Psoas muscle (tissue), 8 donors: ENCODE data around the gene PLG. TPM values are rescaled to one million over a fixed set of nuclear protein-coding genes. Genes with fewer than 3 reads are reported as not detected.
"Not testable (repeated sequence)": the region's sequence is repeated elsewhere in the genome, so short reads cannot be mapped to it uniquely, and the experiment has no call there.

Source experiments
- ATAC-seq, 4 donors: fragments of 200-7000 bp; cut with Tn5 transposase; one replicate each; pipeline ENCODE4 v1.9.1; 2020; ENCODE audit warnings: moderate library complexity in 3 of 4, mild to moderate bottlenecking in 2 of 4
- DNase-seq, 2 donors: peaks; one replicate each; pipeline ENCODE4 v3.0.0-alpha.2; 2020
- H3K27ac ChIP-seq: fragments of 200-600 bp; one replicate; pipeline ENCODE4 v1.8.0; 2022
- H3K27me3 ChIP-seq, 3 donors: fragments of 200-600 bp in 1 of 3; one replicate each; pipeline versions ENCODE4 v1.6.1 to v1.8.0; 2013 to 2022; ENCODE audit warnings: low read length in 2 of 3, mild to moderate bottlenecking in 2 of 3, moderate library complexity in 1 of 3; ENCODE audit not compliant: insufficient read depth in 3 of 3
- H3K36me3 ChIP-seq, 2 donors: fragments of 200-600 bp in 1 of 2; one replicate each; pipeline versions ENCODE4 v1.6.1 to v1.8.0; 2013 to 2022; ENCODE audit warnings: low read depth in 1 of 2, mild to moderate bottlenecking in 1 of 2, moderate library complexity in 1 of 2; ENCODE audit not compliant: insufficient read depth in 1 of 2
- H3K4me1 ChIP-seq: fragments of 200-600 bp; one replicate; pipeline ENCODE4 v1.8.0; 2022
- H3K4me3 ChIP-seq: fragments of 200-600 bp; one replicate; pipeline ENCODE4 v1.8.0; 2022; ENCODE audit warnings: mild to moderate bottlenecking
- H3K9me3 ChIP-seq: fragments of 200-600 bp; one replicate; pipeline ENCODE4 v1.8.0; 2022
- WGBS, 3 donors: extraction: QIAGEN DNeasy Blood & Tissue Kit; methylation state at CpG; one replicate each; pipeline versions ENCODE4 v1.1.6 to v1.1.7; 2013; 5-methylcytosine and 5-hydroxymethylcytosine counted together
- intact Hi-C, 2 donors: fragments of 100-400 bp; cut with DNase I; formaldehyde crosslinking; loops; one replicate each; pipeline versions ENCODE4 v1.11.0 to v1.14.2; 2022
- polyA plus RNA-seq, 3 donors: library from polyadenylated mRNA; stranded (reverse); fragments of 200-250 nt; gene quantifications; one replicate each; pipeline ENCODE4 v1.2.3, GENCODE V29; 2013
- total RNA-seq, 4 donors: library from RNA; stranded (reverse); fragmentation: NEBNext Ultra II Directional in 2 of 4; extraction: Animal tissue kit (Norgen Biotek cat#: 25700) in 2 of 4; gene quantifications; one replicate each; pipeline versions ENCODE4 v1.2.1 to v1.2.4, GENCODE V29; 2021 to 2023
- TF ChIP-seq, protein P1 (sequence below): fragments of 200-600 bp; IDR thresholded peaks from one replicate; pipeline ENCODE4 v1.8.0; 2022; ENCODE audit warnings: antibody characterized with exemption
- donor health status: healthy with polysubstance abuse.
- donor health status: DM: no; HTN: no; CAD: no; lungs with moderate emphysema.
- donor health status: Bipolar disorder and iron deficiency.
- donor health status: healthy.
- donor health status: DM: yes; HTN: yes; CAD: no.
- donor health status: DM: no; HTN: no; CAD: no.
- donor health status: DM: no; HTN: no; CAD: no.
- donor health status: DM: yes; HTN: yes; CAD: no.

The PLG gene
- total and polyA plus RNA-seq, 7 donors: 0.20 to 0.64 TPM; not detected in 5

DNA sequence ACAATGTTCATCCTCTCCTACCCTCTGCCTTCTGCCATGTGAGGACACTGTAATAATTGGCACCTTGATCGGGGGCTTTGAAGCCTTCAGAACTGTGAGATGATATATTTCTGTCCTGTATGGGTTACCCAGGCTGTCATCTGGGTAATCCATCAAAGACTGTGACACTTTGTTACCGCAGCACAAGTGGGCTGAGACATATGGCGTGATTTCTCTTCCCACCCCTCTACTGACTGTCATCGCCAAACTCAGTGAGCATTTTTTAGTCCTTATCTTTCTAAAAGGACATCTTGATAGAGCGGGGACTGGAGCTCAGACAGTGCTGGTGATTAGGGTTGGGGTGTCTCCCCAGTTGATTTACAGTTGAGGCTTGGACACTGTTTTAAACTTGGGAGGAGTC is 10.4 kb upstream of the PLG start:
- intact Hi-C loops: no loop called here
- 88 to 93% (median 91%) methylated on average over 5 of the region's 5 CpGs for WGBS, 3 donors
- no peak overlapping the region for H3K4me3 ChIP-seq
- ATAC-seq (no peak), DNase-seq (no peak)
- TF ChIP-seq, protein P1, sequence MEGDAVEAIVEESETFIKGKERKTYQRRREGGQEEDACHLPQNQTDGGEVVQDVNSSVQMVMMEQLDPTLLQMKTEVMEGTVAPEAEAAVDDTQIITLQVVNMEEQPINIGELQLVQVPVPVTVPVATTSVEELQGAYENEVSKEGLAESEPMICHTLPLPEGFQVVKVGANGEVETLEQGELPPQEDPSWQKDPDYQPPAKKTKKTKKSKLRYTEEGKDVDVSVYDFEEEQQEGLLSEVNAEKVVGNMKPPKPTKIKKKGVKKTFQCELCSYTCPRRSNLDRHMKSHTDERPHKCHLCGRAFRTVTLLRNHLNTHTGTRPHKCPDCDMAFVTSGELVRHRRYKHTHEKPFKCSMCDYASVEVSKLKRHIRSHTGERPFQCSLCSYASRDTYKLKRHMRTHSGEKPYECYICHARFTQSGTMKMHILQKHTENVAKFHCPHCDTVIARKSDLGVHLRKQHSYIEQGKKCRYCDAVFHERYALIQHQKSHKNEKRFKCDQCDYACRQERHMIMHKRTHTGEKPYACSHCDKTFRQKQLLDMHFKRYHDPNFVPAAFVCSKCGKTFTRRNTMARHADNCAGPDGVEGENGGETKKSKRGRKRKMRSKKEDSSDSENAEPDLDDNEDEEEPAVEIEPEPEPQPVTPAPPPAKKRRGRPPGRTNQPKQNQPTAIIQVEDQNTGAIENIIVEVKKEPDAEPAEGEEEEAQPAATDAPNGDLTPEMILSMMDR: no peak
- no peak overlapping the region for H3K27ac ChIP-seq
- peaks cover 0 to 5% (median 0%) of the 10 kb centered on the region in 3 donors for H3K27me3 ChIP-seq
- no peaks in the 10 kb centered on the region for H3K36me3 ChIP-seq
- H3K9me3 ChIP-seq: no peaks in the 10 kb centered on the region
- no peaks in the 10 kb centered on the region for H3K4me1 ChIP-seq

DNA sequence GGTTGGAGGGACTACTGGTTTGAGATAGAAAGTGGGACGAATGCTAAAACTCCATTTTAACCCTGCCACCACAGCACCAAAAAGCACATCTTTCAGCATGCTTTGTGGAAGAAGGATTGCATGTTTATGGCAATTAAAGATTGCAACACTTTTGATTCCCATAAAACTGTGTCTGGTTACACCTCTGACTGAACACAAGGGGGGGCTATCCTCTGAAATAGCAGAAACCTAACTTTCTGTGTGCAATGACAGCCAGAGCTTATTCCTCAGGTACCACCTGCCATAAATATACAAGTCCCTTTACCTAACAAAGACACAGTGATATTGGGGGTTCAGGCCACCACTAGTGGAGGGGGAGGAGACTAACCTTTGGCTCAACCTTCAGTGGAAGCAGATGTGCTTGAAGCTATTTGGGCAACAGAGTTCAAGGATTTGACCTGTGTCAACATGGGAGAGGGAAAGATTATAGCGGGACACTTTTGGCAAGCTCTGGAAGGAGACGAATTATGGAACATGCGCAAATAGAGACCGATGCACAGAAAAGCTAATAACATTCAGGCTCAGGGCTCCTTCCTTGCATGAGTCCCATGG is 9.6 kb upstream of the PLG start:
- Histone ChIP-seq H3K4me1 (no peaks in the 10 kb centered on the region), H3K4me3 (no peak overlapping the region), H3K27ac (no peak overlapping the region), H3K27me3 (peaks cover 0 to 5% (median 0%) of the 10 kb centered on the region in 3 donors), H3K36me3 (no peaks in the 10 kb centered on the region), H3K9me3 (no peaks in the 10 kb centered on the region)
- intact Hi-C loops: no loop called here
- 83 to 88% (median 85%) methylated on average over 5 of the region's 5 CpGs for WGBS, 3 donors
- ATAC-seq: no peak
- TF ChIP-seq, protein P1: no peak
- DNase-seq: no peak

DNA sequence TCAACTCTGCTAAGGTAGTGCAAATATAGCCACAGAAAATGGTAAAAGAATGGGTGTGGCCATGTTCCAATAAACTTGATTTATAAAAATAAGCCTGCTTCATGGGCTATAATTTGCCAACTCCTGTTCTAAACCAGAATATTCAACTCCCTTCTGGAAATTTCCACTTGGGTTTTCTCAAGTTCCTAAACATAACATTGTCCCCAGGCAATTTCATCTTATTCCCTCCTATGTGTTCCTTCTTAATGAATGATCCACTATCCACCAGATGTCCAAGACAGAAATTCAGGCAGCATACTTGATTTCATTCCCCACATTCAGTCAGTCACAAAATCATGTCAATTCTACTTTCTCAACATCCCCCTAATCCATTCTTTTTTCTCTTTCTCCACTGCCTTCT is 7.0 kb upstream of the PLG start:
- H3K27ac ChIP-seq, DNase-seq, H3K9me3 ChIP-seq, H3K36me3 ChIP-seq, H3K27me3 ChIP-seq, ATAC-seq, H3K4me3 ChIP-seq, intact Hi-C loops, H3K4me1 ChIP-seq: not testable (repeated sequence)

DNA sequence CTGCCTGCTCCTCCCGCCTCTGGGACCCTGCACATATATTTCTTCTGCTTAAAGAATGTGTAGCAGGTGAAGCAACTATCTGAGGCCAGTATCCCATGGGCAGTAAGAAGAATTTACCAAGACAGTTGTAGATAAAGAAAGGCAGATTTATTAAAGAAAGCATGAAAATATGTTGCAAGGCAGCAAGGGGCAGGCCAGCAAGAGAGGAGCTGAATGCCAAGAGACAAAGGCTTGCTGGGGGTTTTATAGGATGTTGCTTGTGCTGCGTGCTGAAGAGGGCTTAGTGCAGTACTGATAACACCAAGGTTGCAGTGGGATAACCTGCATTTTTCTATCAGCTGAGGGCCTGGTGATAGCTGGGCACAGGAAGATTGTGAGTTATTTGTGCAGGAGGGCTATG is 6.4 kb upstream of the PLG start:
- WGBS, 3 donors: 68 to 79% (median 70%) methylated on average over 2 of the region's 2 CpGs
- ATAC-seq, H3K27ac ChIP-seq, H3K4me1 ChIP-seq, intact Hi-C loops, H3K36me3 ChIP-seq, DNase-seq, H3K4me3 ChIP-seq, H3K27me3 ChIP-seq, H3K9me3 ChIP-seq: not testable (repeated sequence)

DNA sequence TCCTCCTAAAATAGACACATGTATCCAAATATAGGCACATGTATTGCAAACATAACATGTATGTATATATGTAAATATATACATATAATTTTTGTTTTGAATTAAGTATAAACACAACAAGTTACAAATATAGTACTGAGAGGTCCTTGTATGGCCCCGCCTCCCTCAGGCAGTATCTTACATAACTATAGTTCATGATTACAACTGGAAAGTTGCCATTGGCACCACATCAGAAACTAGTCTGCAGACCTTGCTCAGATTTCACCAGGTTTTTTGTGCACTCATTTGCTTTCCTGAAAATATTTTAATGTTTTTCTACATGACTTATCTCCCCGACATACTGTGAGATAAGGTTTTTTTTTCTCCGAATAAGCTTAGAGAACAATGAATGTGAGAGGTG is 5.2 kb upstream of the PLG start:
- H3K27me3 ChIP-seq, DNase-seq, ATAC-seq, H3K36me3 ChIP-seq, H3K9me3 ChIP-seq, H3K27ac ChIP-seq, intact Hi-C loops, H3K4me3 ChIP-seq, H3K4me1 ChIP-seq: not testable (repeated sequence)
- 72 to 79% (median 78%) methylated on average over 3 of the region's 3 CpGs for WGBS, 3 donors

DNA sequence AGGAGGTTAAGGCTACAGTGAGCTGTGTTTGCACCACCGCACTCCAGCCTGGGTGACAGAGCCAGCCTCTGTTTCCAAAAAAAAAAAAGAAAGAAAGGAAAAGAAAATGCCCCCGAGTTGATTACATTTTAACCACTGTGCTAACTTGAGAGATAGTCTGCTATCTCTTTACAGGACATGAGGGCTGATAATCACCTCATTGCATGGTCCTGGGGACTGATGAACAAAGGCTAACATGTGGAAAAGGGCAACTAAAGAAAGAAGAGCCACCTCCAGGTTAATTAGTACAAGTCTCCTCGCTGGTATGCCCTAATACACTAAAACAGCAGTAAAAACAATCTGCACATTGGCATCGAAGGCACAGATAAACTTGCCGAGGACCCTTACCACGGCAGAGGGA is 4.2 kb upstream of the PLG start:
- WGBS, 3 donors: 79 to 84% (median 81%) methylated on average over 6 of the region's 6 CpGs
- no peaks in the 10 kb centered on the region for H3K9me3 ChIP-seq
- TF ChIP-seq, protein P1: no peak
- ATAC-seq (no peak), DNase-seq (no peak)
- intact Hi-C loops: no loop called here
- no peaks in the 10 kb centered on the region for H3K27me3 ChIP-seq
- no peaks in the 10 kb centered on the region for H3K36me3 ChIP-seq
- H3K27ac ChIP-seq: no peak overlapping the region
- H3K4me1 ChIP-seq: no peaks in the 10 kb centered on the region
- no peak overlapping the region for H3K4me3 ChIP-seq

DNA sequence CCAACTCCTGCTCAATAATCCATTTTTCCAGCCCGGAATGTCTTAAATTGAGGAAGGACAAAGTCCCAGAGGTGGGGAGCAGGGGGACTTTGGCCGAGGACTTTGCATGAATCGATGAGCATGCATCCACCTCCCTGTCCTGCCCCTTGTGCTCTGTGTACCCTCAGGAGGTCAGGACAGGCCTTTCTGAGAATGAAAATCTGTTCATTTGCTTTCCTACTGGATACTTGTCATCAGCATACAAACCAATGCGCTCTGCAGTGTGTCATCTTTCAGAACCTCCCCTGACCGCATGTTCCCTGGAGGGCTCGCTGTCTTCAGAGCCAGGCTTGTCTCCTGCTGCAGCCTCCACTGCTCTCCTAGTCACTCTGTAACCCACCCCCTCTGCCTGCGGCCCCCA is 2.6 kb downstream of the PLG start:
- ATAC-seq, H3K9me3 ChIP-seq, DNase-seq, H3K27ac ChIP-seq, H3K36me3 ChIP-seq, H3K27me3 ChIP-seq, intact Hi-C loops, H3K4me3 ChIP-seq, H3K4me1 ChIP-seq: not testable (repeated sequence)
- WGBS, 3 donors: 61 to 87% (median 66%) methylated on average over 7 of the region's 7 CpGs

DNA sequence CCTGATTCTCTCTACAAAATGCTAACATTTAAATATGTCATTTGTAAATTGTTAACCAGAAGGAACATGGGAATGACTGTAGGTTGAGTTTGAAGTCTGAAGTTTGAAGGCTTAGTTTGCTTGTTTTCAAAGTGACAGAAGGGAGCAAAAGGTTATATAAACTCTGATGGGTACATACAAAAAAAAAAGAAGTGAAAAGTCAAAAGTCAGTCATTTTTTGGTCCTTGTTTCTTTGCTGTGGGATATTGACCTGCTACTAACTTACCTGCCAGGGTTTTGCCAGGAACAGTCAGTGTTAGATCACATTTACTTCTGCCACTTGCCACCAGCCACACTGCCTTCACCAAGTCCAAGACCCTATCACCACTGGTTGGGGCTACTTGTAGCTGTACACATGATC is 6.9 kb downstream of the PLG start:
- ATAC-seq, DNase-seq, intact Hi-C loops: not testable (repeated sequence)

More for the DNA sequence above, 6.9 kb downstream of the PLG start:
- H3K4me3 ChIP-seq, H3K36me3 ChIP-seq, H3K27me3 ChIP-seq, H3K4me1 ChIP-seq, H3K27ac ChIP-seq, H3K9me3 ChIP-seq: not testable (repeated sequence)
